Mucosa of descending colon (tissue), 3 donors: Measurements from ENCODE around the gene PPARA. TPM values are rescaled to one million over a fixed set of nuclear protein-coding genes. Genes with fewer than 3 reads are reported as not detected.

Experiments used
- ATAC-seq: fragments of 200-7000 bp; cut with Tn5 transposase; one replicate; pipeline ENCODE4 v1.9.1; 2020; ENCODE audit warnings: mild to moderate bottlenecking, moderate library complexity
- DNase-seq, 3 donors: peaks; one replicate each; pipeline ENCODE4 v3.0.0-alpha.2; 2020
- H3K36me3 ChIP-seq: fragments of 200-600 bp; one replicate; pipeline ENCODE4 v1.8.0; 2021; ENCODE audit warnings: low read depth, mild to moderate bottlenecking
- H3K4me1 ChIP-seq: fragments of 200-600 bp; one replicate; pipeline ENCODE4 v1.8.0; 2021; ENCODE audit warnings: low read depth, mild to moderate bottlenecking
- H3K4me3 ChIP-seq: fragments of 200-600 bp; one replicate; pipeline ENCODE4 v1.8.0; 2021; ENCODE audit warnings: mild to moderate bottlenecking
- H3K9me3 ChIP-seq: fragments of 200-600 bp; one replicate; pipeline ENCODE4 v1.8.0; 2021; ENCODE audit warnings: mild to moderate bottlenecking
- CTCF ChIP-seq: fragments of 200-600 bp; IDR thresholded peaks from one replicate; pipeline ENCODE4 v1.8.0; 2022; ENCODE audit warnings: antibody characterized with exemption, mild to moderate bottlenecking
- intact Hi-C, 2 donors: fragments of 100-400 bp; cut with DNase I in 1 of 2; cut with micrococcal nuclease in 1 of 2; formaldehyde crosslinking; loops; one replicate each; pipeline versions ENCODE4 v1.11.0 to v1.11.1; 2022; cut with DNase I, micrococcal nuclease
- total RNA-seq, 3 donors: library from RNA; stranded (reverse); fragmentation: NEBNext Ultra II Directional in 2 of 3; extraction: Animal tissue kit (Norgen Biotek cat#: 25700) in 2 of 3; gene quantifications; one replicate each; pipeline versions ENCODE4 v1.2.1 to v1.2.4, GENCODE V29; 2021 to 2023
- donor health status: DM: no; HTN: no; CAD: no; lungs with moderate emphysema.
- donor health status: DM: no; HTN: no; CAD: no.
- donor health status: DM: no; HTN: yes; CAD: no.

PPARA gene
- total RNA-seq, 3 donors from 2014 or later, result 57.9 to 81.4 (median 58.5) TPM

GRCh38 chr22:46274381-46274780, 124.1 kb downstream of the PPARA start:
- Histone ChIP-seq H3K9me3 (no peaks in the 10 kb centered on the region), H3K4me3 (no peak overlapping the region), H3K4me1 (peaks cover 2% of the 10 kb centered on the region), H3K36me3 (peaks cover 18% of the 10 kb centered on the region)
- ATAC-seq, result no peak
- peak in 1 of 3 donors; percentile 12 for DNase-seq
- TF ChIP-seq CTCF, result no peak
- intact Hi-C loops, result no loop called here

DNA sequence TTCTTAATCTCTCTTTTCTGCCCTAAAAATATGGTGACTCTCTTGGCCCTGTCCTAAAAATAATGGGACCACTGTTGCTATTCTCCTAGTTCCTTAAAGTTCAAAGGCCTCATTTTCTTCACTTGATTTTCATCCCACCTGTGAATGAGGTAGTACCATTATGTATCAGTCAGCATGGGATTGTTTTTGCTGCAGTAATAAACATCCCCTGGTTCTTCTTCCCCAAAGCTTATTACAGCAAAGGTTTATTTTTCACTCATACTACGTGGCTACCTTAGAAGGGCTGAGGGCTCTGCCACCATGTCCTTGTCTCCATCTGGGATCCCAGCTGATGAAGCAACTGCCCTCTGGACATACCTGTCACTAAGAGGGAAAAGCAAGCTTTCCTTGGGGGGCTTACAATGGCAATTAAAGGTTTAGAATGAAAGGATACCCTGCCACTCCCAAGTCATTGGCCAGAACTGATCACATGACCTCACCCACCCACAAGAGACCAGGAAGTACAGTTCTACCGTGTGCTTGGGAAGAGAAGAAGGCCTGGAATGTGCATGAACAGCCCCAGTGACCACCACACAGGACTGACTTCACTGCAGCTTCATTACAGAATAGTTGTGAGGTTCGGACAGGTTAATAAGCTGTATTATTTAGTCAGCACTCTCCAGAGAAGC, 125.3 kb downstream of the PPARA start:
- intact Hi-C loops, result no loop called here
- Histone ChIP-seq H3K36me3 (peaks cover 23% of the 10 kb centered on the region), H3K4me3 (no peak overlapping the region), H3K9me3 (no peaks in the 10 kb centered on the region), H3K4me1 (no peaks in the 10 kb centered on the region)
- ATAC-seq, result peak; percentile 30
- DNase-seq, result no peak
- no peak for TF ChIP-seq CTCF

DNA sequence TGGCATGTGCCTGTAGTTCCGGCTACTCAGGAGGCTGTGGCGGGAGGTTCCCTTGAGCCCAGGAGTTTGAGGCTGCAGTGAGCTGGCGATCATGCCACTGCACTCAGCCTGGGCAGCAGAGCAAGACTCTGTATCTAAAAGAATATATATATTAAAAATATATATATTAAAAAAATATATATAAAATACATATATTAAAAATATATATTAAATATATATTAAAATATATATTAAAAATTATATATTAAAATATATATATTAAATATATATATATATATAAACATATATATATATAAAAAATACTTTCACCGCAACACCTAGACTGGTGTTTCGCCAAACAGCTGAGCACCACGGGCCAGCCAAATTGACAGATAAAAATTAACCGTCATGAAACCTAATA, 126.2 kb downstream of the PPARA start:
- no peaks in the 10 kb centered on the region for H3K9me3 ChIP-seq
- H3K4me3 ChIP-seq, result no peak overlapping the region
- no peak for TF ChIP-seq CTCF
- H3K4me1 ChIP-seq, result no peaks in the 10 kb centered on the region
- DNase-seq (no peak), ATAC-seq (no peak)
- intact Hi-C loops, result no loop called here
- peaks cover 27% of the 10 kb centered on the region for H3K36me3 ChIP-seq

- ATAC-seq (no peak), DNase-seq (no peak)
- H3K4me1 ChIP-seq, result no peaks in the 10 kb centered on the region
Observed at GRCh38 chr22:46278656-46279645, 128.6 kb downstream of the PPARA start.

More at GRCh38 chr22:46278656-46279645, 128.6 kb downstream of the PPARA start:
- Histone ChIP-seq H3K9me3 (no peaks in the 10 kb centered on the region), H3K36me3 (peaks cover 28% of the 10 kb centered on the region), H3K4me3 (no peak overlapping the region)
- no peak for TF ChIP-seq CTCF
- intact Hi-C loops, result no loop called here
